Right renal cortex interstitium (tissue), 3 donors: ENCODE data around the gene KDM6A. TPM values are rescaled to one million over a fixed set of nuclear protein-coding genes. Genes with fewer than 3 reads are reported as not detected.
"Not testable (repeated sequence)": the region's sequence is repeated elsewhere in the genome, so short reads cannot be mapped to it uniquely, and the experiment has no call there.

Experiments used
- DNase-seq, 3 donors: peaks; one replicate each; pipeline ENCODE4 v3.0.0-alpha.2; 2013; ENCODE audit warnings: low read depth in 3 of 3, low spot score in 2 of 3
- polyA plus RNA-seq, 3 donors: library from polyadenylated mRNA; unstranded; fragments of 120-200 nt; gene quantifications; one replicate each; pipeline ENCODE4 v1.2.1, GENCODE V29; 2013; ENCODE audit not compliant: insufficient read length in 3 of 3

The KDM6A gene
- polyA plus RNA-seq, 3 donors: 28.2 to 30.6 (median 30.5) TPM

- no peak for DNase-seq
Observed at GRCh38 chrX:44884944-44885343, 12.0 kb downstream of the KDM6A start.

DNA sequence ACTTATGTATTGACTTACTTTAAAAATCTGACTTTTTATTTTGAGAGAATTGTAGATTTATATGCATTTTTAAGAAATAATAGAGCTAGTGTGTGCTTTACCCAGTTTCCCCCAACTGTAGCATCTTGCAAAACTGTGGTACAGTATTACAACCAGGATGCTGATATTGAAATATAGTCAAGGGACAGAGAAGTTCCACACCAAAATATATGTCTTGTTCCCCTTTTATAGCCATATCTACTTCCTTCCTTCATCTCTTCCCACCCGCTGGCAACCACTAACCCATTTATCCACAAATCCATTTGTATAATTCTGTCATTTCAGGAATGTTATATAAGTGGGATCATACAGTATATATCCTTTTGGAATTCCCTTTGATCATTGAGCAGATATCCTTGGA is 16.8 kb downstream of the KDM6A start:
- no peak for DNase-seq

DNA sequence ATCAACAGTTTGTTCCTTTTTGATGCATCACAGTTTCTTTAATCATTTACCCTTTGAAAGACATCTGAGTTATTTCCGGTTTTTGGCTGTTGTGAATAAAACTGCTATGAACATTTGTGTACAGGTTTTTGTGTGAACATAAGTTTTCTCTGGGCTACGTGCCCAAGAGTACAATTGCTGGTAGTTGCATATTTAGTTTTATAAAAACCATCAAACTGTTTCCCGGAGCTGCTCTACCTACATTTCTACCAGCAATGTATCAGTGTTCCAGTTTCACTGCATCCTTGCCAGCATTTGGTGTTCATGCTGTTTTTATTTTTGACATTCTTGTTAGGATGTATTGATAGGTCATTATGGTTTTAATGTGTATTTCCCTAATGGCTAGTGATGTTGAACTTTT is 17.3 kb downstream of the KDM6A start:
- no peak for DNase-seq

DNA sequence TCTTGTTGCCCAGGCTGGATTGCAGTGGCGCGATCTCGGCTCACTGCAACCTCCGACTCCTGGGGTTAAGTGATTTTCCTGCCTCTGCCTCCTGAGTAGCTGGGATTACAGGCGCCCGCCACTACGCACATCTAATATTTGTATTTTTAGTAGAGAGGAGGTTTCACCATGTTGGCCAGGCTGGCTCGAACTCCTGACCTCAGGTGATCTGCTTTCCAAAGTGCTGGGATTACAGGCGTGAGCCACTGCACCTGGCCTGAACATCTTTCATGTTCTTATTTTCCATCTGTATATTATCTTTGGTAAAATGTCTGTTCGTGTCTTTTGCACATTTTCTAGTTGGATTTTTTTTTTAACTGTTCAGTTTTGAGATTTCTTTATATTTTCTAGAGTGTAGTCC is 17.7 kb downstream of the KDM6A start:
- not testable (repeated sequence) for DNase-seq

GRCh38 chrX:44891642-44892041 is 18.7 kb downstream of the KDM6A start:
- no peak for DNase-seq

GRCh38 chrX:44896876-44897186 is 23.8 kb downstream of the KDM6A start:
- no peak for DNase-seq

DNA sequence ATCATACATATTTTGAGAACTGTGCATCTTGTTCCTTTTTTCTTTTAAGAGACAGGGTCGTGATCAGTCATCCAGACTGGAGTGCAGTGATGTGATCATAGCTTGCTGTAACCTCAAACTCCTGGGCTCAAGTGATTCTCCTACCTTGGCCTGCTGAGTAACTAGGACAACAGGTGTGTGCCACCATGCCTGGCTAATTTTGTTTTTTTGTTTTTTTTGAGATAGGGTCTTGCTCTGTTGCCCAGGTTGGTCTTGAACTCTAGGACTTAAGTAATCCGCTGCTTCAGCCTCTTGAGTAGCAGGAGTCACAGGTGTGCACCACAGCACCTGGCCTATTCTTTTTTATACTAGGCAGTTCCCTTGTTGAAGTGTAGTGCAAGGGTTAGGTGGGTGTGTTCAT is 24.6 kb downstream of the KDM6A start:
- no peak for DNase-seq

DNA sequence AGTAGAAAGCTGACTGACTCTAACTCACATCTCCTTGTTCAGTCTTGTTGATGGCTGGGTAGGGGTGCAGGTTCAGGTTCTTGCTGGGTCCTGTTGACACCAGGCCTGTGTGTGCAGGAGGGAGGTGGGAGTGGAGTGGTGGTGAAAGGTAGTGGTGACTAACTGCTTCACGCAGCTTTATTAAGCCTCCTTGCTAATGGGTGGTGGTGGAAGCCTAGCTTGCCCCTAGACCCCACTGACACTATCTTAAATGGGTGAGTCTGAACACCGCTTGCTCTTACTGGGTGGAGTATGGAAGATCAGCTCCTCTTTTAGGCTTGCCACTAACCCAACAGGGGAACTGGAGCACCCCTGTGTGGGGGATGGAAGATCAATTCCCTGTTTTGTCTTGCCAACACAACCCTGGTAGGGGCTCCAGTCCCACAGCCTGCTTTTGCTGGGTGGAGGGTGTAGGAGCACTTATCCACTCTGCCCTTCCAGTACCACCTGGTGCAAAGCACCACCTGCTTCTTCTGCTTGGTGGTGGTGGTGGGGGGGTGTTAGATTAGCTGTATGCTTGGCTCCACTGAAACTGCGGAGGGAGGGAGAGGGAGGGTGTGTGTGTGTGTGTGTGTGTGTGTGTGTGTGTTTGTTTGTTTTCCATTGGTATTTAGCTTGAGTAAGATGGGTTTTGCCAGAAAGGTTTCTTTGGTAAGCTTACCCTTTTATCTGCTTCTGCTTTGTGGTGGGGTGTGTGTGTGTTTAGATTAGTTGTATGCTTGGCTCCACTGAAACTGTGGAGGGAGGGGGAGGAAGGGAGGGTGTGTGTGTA is 25.6 kb downstream of the KDM6A start:
- DNase-seq: no peak

- DNase-seq: no peak
Observed at GRCh38 chrX:44899946-44900345, 27.0 kb downstream of the KDM6A start.

DNA sequence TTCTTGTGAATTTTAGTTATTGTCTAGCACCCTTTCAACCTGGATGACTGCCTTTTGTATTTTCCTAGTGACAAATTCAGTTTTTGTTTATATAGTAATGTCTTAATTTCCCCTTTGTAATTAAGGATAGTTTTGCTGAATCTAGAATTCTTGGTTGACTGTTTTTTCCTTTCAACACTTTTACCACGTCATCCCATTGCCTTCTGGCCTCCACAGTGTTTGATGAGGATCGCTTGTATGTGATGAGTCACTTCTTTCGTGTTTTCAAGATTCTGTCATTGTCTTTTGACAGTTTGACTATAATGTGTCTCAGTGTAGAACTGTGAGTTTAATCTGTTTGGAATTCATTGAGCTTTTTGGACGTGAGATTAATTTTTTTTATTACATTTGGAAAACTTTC is 30.1 kb downstream of the KDM6A start:
- no peak for DNase-seq

GRCh38 chrX:44903830-44904530 is 31.0 kb downstream of the KDM6A start:
- DNase-seq: no peak

- no peak for DNase-seq
Observed at GRCh38 chrX:44904542-44905115, 31.6 kb downstream of the KDM6A start.

- DNase-seq: no peak
Observed at GRCh38 chrX:44906041-44906440, 33.1 kb downstream of the KDM6A start.

GRCh38 chrX:44906542-44906941 is 33.6 kb downstream of the KDM6A start:
- no peak for DNase-seq

DNA sequence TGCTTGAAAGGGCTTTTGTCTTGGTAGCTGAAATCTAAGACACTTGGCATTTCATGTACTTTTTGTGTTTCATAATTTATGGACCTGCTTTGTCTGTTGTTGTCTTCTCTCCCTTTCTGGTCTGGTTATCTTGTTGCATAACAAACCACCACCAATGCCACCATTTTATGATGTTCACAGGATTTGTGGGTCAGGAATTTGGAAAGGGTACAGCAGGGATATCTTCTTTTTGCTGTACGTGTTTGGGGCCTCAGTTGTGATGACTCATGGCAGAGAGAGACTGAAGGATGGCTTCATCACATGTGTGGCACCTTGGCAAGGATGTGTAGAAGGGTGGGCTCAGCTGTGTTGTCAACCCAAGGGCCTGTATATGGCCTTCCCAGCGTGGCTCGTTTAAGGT is 35.2 kb downstream of the KDM6A start:
- DNase-seq: no peak

DNA sequence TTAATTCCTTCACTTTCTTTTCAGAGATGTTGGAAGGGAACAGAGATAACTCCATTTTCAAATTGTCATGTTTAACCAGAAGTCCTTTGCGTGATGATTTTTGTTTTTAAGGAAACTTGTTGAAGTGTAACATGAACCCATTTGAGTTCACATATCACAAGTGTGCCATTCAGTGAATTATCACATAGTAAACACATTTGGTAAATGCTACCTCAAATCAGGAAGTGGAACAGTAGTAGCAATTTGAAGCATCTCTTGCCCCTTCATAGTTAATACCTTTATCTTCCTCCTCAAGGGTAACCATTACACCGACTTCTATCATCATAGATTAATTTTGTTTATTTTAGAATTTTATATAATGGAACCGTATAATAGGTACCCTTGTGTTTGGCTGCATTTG is 35.8 kb downstream of the KDM6A start:
- DNase-seq: no peak

DNA sequence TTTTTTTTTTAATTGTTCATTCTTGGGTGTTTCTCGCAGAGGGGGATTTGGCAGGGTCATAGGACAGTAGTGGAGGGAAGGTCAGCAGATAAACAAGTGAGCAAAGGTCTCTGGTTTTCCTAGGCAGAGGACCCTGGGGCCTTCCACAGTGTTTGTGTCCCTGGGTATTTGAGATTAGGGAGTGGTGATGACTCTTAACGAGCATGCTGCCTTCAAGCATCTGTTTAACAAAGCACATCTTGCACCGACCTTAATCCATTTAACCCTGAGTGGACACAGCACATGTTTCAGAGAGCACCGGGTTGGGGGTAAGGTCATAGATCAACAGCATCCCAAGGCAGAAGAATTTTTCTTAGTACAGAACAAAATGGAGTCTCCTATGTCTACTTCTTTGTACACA is 37.5 kb downstream of the KDM6A start:
- DNase-seq: not testable (repeated sequence)

DNA sequence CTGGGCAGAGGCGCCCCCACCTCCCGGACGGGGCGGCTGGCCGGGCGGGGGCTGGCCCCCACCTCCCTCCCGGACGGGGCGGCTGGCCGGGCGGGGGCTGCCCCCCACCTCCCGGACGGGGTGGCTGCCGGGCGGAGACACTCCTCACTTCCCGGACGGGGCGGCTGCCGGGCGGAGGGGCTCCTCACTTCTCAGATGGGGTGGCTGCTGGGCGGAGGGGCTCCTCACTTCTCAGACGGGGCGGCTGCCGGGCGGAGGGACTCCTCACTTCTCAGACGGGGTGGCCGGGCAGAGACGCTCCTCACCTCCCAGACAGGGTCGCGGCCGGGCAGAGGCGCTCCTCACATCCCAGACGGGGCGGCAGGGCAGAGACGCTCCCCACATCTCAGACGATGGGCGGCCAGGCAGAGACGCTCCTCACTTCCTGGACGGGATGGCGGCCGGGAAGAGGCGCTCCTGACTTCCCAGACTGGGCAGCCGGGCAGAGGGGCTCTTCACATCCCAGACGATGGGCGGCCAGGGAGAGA is 38.1 kb downstream of the KDM6A start:
- not testable (repeated sequence) for DNase-seq

DNA sequence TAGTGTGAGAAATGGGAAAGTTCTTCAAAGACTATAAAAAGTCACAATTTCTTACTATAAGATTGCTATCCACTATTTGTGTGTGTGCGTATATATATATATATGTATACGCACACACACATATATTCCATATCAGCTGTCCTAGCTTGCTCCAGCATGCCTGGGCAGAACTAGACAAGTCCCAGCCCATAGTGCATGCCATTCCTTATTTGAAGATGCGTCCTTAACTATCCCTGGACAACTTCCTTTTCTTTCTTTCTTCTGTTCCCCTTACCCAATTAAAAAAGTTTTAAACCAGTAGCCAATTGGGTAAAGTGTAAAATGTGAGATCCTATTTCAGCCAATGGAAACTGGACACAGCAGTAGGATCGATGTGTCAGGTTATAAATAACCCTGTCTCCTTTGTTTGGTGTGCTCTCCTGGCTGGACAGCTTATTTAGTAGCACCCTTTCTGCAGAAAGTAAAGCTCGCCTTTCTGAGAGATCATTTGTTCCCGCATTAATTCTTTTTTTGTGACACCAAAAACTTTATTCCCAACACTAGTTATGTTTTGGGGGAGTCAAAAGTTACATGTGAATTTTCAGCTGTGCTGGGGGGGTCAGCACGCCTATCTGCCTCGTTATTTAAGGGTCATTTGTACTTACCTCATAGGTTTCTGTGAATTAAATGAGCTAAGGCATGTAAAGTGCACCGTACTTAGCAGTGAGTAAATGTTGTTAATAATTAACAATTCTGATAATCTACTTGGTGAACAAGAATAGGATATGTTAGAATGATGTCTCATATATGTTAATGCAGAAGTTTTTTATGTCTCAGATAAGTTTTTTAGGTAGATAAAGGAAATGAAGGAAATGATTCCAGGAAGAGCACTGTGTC is 40.9 kb downstream of the KDM6A start:
- DNase-seq: no peak

GRCh38 chrX:44914532-44915198 is 41.7 kb downstream of the KDM6A start:
- no peak for DNase-seq
